HG03457 (cell line): Measurements from ENCODE around the gene PPFIA4.

ENCODE experiments used
- ATAC-seq: cut with Tn5 transposase; IDR thresholded peaks from one replicate; pipeline ENCODE4 v1.9.1; 2021; ENCODE audit warnings: moderate number of reproducible peaks; ENCODE audit not compliant: unreplicated experiment

PPFIA4 gene

DNA sequence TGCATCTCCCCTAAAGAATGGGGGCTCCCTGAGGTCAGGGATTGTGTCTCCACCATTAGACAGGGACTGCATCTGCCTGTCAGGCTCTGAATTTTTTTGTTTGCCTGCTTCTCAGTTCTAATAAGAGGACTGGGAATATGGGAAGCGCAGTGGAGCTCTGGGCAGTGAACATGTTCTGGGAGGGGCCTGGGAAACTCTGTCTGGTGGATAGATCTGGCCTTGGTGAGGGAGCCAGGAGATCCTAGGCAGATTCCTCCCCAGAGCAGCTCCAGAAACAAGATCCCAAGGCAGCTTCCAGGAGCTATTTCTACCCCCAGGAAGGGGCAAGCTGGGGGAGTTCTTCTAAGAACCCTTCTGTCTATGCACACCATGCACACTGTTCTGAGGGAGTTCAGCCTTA, 72.2 kb downstream of the PPFIA4 start:
- ATAC-seq, result no peak

DNA sequence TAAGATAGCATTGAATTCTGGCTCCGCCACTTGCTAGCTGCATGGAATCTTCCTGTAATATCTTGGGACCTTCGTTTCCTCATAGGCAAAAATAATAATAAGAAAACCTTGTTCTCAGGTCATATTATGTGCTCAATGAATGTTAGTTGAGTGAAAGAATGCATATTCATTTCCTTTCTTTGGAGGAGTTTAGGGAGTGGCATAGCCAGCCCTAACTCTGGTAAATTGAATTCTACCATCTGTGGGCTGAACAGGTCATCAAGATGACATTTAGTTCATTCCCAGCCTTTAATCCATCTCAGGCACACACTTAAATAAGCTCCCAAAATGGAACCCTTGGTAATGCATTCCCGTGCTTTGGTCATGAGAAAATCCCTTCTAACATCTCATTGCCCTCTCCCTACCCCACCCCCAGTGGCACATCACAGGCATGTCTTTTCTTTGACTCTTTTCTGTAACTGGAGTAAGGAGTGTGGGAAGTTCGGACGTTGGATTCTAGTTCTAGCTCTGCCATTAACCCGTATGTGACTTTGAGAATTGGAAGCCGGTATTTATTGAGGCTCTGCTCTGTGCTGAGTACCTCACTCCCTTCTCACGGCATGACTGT, 72.7 kb downstream of the PPFIA4 start:
- no peak for ATAC-seq

GRCh38 chr1:203099805-203100515, 73.7 kb downstream of the PPFIA4 start:
- no peak for ATAC-seq

DNA sequence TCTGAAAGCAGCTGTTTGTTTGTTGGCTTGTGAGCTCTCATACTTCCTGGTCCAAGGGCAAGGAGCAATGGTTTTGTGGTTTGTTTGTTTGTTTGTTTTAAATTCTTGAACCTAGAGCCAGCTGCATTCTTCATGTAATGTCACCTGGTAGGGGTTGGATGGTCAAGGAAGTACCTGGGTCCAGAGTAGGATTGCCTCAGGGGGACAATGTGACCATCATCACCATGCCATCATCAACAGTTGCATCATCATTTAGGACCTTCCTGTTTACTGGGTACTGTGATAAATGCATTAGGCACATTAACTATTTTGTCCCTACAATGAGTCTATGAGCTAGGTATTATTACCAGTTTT, 74.2 kb downstream of the PPFIA4 start:
- ATAC-seq, result no peak

DNA sequence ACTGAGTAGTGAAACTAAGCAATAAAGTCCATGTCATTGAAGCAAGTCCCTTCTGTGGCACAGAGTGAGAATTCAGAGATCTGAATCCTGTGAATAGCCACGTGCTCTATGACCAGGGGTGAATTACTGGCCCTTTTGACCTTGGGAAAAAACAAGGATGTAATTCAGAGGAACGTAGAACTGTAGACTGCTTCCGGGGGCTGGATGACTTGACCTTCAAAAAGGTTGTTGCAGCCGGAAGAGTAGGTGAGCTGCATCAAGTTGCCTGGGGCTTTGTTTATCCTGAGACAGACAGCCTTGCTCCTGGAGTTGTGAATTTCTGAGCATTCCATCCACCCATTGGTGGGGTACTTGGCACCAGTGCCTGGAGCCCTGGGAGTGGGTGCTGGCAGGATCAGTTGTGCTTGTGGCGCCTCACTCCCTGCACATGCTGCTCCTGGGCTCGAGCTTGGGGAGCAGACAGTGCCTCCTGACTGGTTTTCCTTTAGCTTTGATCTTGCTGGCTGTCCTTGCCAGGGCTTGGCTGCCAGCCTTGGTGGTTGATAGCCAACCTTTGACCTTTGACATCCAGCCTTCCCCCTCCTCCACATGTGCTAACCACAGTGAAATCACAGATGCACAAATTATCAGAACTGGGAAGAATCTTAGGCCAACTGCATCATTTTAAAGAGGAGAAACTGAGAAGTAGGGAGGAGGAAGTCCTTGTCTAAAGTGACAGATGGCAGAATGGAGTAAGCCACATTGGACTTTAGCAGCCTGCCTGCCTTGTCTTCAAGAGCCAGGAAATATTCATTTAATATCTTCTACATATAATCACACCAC, 75.7 kb downstream of the PPFIA4 start:
- no peak for ATAC-seq

DNA sequence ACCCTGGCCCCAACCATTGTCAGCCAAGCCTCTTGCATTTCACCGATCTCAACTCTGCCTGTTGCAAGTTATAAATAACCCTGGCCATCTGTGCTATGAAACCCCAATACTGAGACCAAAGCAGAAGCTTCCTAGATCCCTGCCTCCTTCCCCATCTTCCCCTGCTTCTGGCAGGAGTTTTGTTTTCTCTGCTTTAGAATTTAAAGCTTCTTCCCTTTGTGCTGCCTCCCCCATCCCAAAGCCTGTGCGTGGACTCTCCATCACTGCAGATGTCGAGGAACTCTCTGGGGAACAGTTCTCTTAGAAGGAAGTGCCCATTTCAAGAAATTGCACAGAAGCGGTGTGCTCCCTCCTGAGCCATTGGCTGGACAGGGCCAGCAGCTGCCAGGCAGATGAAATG, 76.9 kb downstream of the PPFIA4 start:
- no peak for ATAC-seq

GRCh38 chr1:203103829-203104495, 77.7 kb downstream of the PPFIA4 start:
- no peak for ATAC-seq

DNA sequence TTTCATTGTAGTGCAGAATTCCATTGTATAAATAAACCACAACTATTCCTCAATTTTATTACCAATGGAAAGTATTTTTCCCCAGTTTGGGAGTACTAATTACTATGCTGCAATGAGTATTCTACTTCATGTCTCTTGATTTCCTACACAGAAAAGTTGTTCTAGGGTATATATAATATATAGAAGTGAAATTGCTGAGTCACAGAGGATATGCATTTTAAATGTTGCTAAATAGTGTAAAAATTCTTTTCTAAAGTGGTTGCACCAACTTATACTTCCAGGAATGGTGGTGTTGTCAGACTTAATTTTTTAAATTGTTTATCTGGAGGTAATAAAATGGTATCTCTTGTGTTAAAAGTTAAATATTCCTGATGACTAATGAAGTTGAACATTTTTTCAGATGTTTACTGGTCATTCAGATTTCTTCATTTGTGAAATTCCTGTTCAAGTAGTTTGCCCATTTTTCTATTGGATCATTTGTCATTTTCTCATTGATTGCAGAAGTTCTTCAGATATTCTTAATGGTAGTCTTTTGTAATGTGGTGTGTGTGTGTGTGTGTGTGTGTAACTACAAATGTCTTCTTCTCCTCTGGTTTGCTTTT, 78.6 kb downstream of the PPFIA4 start:
- no peak for ATAC-seq

DNA sequence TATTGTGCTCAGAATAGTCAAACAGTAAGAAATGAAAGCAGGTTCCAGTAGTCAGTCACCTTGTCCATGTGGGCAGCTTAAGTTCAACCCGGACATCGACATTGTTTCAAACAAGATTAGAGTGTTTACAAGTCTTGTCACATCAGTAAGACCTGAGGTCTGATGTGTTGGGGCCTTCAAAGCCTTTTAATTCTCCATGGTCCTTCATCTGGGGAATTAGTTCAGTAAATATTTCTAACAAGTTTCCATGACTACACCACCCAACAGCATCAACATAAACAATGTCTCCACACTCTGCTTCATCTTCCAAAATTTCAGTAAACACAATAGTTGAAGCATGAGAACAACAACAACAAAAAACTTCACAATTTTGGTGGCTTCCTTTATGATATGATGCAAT, 86.2 kb downstream of the PPFIA4 start:
- no peak for ATAC-seq

DNA sequence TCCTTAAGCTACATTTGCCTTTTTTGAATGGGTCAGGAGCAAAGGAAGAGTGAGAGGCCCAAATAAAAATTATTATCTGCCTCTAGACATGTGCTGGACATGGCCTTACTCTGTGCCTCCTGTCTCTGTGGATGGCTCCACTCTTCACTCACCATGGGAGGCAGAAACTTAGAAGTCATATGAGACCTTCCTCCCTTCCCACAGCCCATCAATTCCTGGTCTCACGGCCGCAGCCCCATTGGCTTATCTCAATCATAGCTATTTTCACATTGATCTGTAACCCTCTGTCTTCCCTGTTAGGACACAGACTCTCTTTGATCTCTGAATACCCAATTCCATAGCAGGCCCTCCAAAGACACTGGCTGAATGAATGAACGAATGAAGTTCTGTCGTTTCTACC, 87.0 kb downstream of the PPFIA4 start:
- no peak for ATAC-seq

DNA sequence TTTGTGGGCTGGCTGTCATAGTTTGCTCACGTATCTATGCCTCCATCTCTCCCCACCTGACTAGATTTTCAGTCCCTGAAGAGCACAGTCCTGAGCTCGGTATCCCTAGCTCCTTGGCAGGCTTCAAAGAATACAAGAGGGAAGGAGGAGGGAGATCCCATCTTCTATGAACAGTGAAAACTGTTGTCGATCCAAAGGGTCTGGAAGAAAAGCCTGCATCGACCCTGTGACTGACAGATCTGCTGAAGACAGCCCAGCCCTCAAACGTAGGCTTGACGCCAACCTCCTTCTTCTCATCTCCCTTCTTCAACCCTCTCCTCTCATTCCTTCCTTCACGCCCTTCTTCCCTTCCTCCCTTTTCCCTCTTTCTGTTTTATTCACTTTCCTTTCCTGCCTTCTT, 87.9 kb downstream of the PPFIA4 start:
- ATAC-seq, result no peak

GRCh38 chr1:203116091-203116820, 90.0 kb downstream of the PPFIA4 start:
- no peak for ATAC-seq

GRCh38 chr1:203117611-203118575, 91.6 kb downstream of the PPFIA4 start:
- ATAC-seq, result no peak

DNA sequence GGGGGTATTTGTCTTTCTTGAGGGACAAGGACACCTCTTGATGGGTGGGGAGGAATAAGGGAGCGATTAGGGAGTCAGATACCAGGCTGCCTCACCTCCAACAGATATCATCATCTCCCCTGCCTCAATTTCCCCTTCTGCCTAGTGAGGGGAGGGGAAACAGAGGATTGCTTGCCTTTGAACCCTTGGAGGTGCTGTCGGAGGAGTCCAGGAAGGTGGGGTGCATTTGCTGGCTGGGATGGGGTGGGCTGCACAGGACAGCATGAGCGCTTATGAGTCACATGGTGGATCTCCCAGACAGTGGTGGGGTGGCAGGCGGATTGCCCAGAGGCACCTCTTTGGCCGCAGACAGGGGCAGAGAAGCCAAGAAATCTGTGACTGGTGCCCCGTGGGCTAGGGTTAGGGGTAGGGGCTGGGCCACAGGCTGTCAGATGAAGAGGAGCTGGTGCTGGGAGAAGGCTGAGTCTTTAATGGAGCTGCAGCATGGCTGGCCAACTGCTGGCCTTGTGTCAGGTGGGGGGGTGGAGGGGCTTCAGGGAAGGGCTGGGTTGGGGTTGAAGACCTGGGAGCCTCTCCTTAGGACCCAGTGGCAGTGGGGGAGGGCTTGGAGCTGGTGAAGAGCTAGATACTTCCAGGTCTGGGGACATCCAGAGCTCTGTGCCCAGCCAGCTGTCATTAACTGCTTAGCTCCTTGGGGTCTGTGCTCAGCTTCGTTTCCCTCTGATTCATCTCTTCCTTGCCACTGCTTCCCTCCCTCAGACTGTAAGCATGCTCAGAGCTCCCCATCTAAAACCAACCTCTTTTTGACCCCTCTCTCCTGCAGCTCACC, 94.2 kb downstream of the PPFIA4 start:
- ATAC-seq, result no peak

GRCh38 chr1:203121186-203122015, 95.1 kb downstream of the PPFIA4 start:
- no peak for ATAC-seq

GRCh38 chr1:203122159-203122558, 95.9 kb downstream of the PPFIA4 start:
- ATAC-seq, result no peak

- ATAC-seq, result no peak
Observed at GRCh38 chr1:203124011-203124410, 97.7 kb downstream of the PPFIA4 start.
